Hepatic stellate cell (primary cell): ENCODE results near the gene ERMARD.

Experiments
- DNase-seq: peaks from one replicate; pipeline ENCODE4 v3.0.0; 2011; ENCODE audit warnings: low spot score

The ERMARD gene

GRCh38 chr6:169825558-169826225 lies 74.3 kb downstream of the ERMARD start:
- DNase-seq = no peak

GRCh38 chr6:169826697-169827096 lies 75.3 kb downstream of the ERMARD start:
- no peak for DNase-seq

GRCh38 chr6:169827290-169827717 lies 75.9 kb downstream of the ERMARD start:
- DNase-seq = no peak

GRCh38 chr6:169828176-169828575 lies 76.8 kb downstream of the ERMARD start:
- DNase-seq = no peak

- no peak for DNase-seq
These were observed 78.4 kb downstream of the ERMARD start for GRCh38 chr6:169829786-169830185.

- DNase-seq = no peak
These were observed 79.5 kb downstream of the ERMARD start for GRCh38 chr6:169830876-169831275.
